SU-DHL-6 (cell line): ENCODE data around the gene DGLUCY.
"Not testable (repeated sequence)": the region's sequence is repeated elsewhere in the genome, so short reads cannot be mapped to it uniquely, and the experiment has no call there.

Experiments
- H2AFZ ChIP-seq: fragments of 200-600 bp; sonication (generic); 2 replicates; pipeline ENCODE4 v1.6.1; 2014; ENCODE audit warnings: low read depth, mild to moderate bottlenecking, moderate library complexity, mixed read lengths, antibody characterized with exemption, low read length; ENCODE audit not compliant: severe bottlenecking
- H3F3A ChIP-seq: fragments of 200-600 bp; shearing (Covaris generic); 2 replicates; pipeline ENCODE4 v1.6.0; 2016; ENCODE audit warnings: antibody characterized with exemption, mild to moderate bottlenecking; ENCODE audit not compliant: insufficient read depth
- H3K27ac ChIP-seq: fragments of 200-600 bp; sonication (generic); 2 replicates; pipeline ENCODE4 v1.5.1; 2016; ENCODE audit warnings: low read depth, mild to moderate bottlenecking, low read length, moderate library complexity, mixed read lengths
- H3K27me3 ChIP-seq: fragments of 200-600 bp; sonication (generic), shearing (Covaris generic); 2 replicates; pipeline ENCODE4 v1.6.0; 2014; ENCODE audit warnings: mild to moderate bottlenecking, low read length
- H3K36me3 ChIP-seq: fragments of 200-600 bp; sonication (generic); 2 replicates; pipeline ENCODE4 v1.6.1; 2014; ENCODE audit warnings: mild to moderate bottlenecking, low read length, mixed read lengths
- H3K4me2 ChIP-seq: fragments of 300-600, 200-600 bp; shearing (Covaris generic), sonication (generic); 2 replicates; pipeline ENCODE4 v1.6.0; 2014; ENCODE audit warnings: low read length, low read depth, mild to moderate bottlenecking; ENCODE audit not compliant: poor library complexity, severe bottlenecking
- H3K4me3 ChIP-seq: fragments of 200-600 bp; sonication (generic); 2 replicates; pipeline ENCODE4 v1.5.1; 2014; ENCODE audit warnings: antibody characterized with exemption, low read length, mild to moderate bottlenecking, mixed read lengths; ENCODE audit not compliant: insufficient read depth, poor library complexity, severe bottlenecking
- H3K79me2 ChIP-seq: fragments of 200-600 bp; sonication (generic); 2 replicates; pipeline ENCODE4 v1.6.1; 2014; ENCODE audit warnings: mild to moderate bottlenecking, low read length, moderate library complexity; ENCODE audit not compliant: insufficient read depth
- H3K9ac ChIP-seq: fragments of 200-600 bp; sonication (generic); 2 replicates; pipeline ENCODE4 v1.7.0; 2014; ENCODE audit warnings: mild to moderate bottlenecking, low read length
- H3K9me2 ChIP-seq: fragments of 200-600 bp; sonication (generic); replicated peaks from 2 replicates; pipeline ENCODE4 v1.6.1; 2014; ENCODE audit warnings: low read length; ENCODE audit not compliant: insufficient read depth
- H3K9me3 ChIP-seq: fragments of 200-600 bp; sonication (generic); 2 replicates; pipeline ENCODE4 v1.6.1; 2014; ENCODE audit warnings: low read length, mixed read lengths; ENCODE audit not compliant: insufficient read depth
- H4K20me1 ChIP-seq: fragments of 200-600 bp; sonication (generic); 2 replicates; pipeline ENCODE4 v1.6.1; 2014; ENCODE audit warnings: low read depth, mild to moderate bottlenecking, antibody characterized with exemption, low read length, moderate library complexity, mixed read lengths
- EZH2phosphoT487 ChIP-seq: fragments of 200-600 bp; sonication (generic), shearing (Covaris generic); conservative IDR thresholded peaks from 2 replicates; pipeline ENCODE4 v1.6.1; 2018; ENCODE audit warnings: mild to moderate bottlenecking, antibody characterized with exemption, low read length, moderate library complexity, mixed read lengths
- TF ChIP-seq, protein P1 (sequence below): fragments of 200-600 bp; sonication (generic); IDR thresholded peaks from one replicate; pipeline ENCODE4 v1.5.1; 2017; ENCODE audit warnings: antibody characterized with exemption, mild to moderate bottlenecking, low read length, moderate library complexity; ENCODE audit not compliant: insufficient read depth, poor library complexity, severe bottlenecking

The DGLUCY gene

GRCh38 chr14:91223028-91223783 is 109.3 kb downstream of the DGLUCY start:
- Histone ChIP-seq H3K4me3 (no peak overlapping the region), H3K9ac (no peak overlapping the region), H2AFZ (no peak overlapping the region), H3F3A (no peaks in the 10 kb centered on the region), H3K36me3 (no peaks in the 10 kb centered on the region), H4K20me1 (no peaks in the 10 kb centered on the region), H3K4me2 (no peak overlapping the region), H3K79me2 (no peaks in the 10 kb centered on the region), H3K27ac (no peak overlapping the region), H3K9me2 (no peaks in the 10 kb centered on the region), H3K27me3 (no peaks in the 10 kb centered on the region), H3K9me3 (no peaks in the 10 kb centered on the region)
- TF ChIP-seq EZH2phosphoT487, result no peak
- TF ChIP-seq, protein P1, sequence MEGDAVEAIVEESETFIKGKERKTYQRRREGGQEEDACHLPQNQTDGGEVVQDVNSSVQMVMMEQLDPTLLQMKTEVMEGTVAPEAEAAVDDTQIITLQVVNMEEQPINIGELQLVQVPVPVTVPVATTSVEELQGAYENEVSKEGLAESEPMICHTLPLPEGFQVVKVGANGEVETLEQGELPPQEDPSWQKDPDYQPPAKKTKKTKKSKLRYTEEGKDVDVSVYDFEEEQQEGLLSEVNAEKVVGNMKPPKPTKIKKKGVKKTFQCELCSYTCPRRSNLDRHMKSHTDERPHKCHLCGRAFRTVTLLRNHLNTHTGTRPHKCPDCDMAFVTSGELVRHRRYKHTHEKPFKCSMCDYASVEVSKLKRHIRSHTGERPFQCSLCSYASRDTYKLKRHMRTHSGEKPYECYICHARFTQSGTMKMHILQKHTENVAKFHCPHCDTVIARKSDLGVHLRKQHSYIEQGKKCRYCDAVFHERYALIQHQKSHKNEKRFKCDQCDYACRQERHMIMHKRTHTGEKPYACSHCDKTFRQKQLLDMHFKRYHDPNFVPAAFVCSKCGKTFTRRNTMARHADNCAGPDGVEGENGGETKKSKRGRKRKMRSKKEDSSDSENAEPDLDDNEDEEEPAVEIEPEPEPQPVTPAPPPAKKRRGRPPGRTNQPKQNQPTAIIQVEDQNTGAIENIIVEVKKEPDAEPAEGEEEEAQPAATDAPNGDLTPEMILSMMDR, result no peak

- no peaks in the 10 kb centered on the region for H4K20me1 ChIP-seq
- TF ChIP-seq EZH2phosphoT487, result no peak
- TF ChIP-seq, protein P1, result no peak
- no peak overlapping the region for H3K9ac ChIP-seq
- no peaks in the 10 kb centered on the region for H3K79me2 ChIP-seq
- no peaks in the 10 kb centered on the region for H3K27me3 ChIP-seq
- no peak overlapping the region for H3K27ac ChIP-seq
- H3K9me2 ChIP-seq, result no peaks in the 10 kb centered on the region
- H3K36me3 ChIP-seq, result no peaks in the 10 kb centered on the region
- H3F3A ChIP-seq, result no peaks in the 10 kb centered on the region
- no peak overlapping the region for H3K4me3 ChIP-seq
- H2AFZ ChIP-seq, result no peak overlapping the region
- H3K4me2 ChIP-seq, result no peak overlapping the region
- H3K9me3 ChIP-seq, result no peaks in the 10 kb centered on the region
Measured at GRCh38 chr14:91225025-91225424, 111.2 kb downstream of the DGLUCY start.

- H3F3A ChIP-seq, H3K9ac ChIP-seq, H2AFZ ChIP-seq, H3K27me3 ChIP-seq, H3K4me2 ChIP-seq, H4K20me1 ChIP-seq, H3K9me2 ChIP-seq, H3K9me3 ChIP-seq, H3K4me3 ChIP-seq, H3K79me2 ChIP-seq, H3K36me3 ChIP-seq, H3K27ac ChIP-seq: not testable (repeated sequence)
Measured at GRCh38 chr14:91226360-91226759, 112.5 kb downstream of the DGLUCY start.

DNA sequence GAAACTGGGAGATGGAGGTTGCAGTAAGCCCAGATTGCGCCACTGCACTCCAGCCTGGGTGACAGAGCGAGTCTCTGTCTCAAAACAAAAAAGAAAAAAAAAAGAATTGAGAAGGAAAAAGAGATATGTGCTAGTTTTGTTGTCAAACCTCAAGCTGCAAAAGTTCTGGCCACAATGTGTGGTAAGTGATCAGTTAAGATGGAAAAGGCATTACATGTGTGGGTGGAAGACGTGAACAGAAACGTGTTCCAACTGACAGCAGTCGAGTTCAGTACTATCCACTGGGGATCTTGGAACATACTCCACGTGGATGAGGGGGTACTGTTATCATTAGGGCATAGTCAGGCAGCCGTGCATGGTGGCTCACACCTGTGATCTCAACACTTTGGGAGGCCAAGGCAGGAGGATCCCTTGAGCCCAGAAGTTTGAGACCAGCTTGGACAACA is 113.3 kb downstream of the DGLUCY start:
- Histone ChIP-seq H3K9me2 (no peaks in the 10 kb centered on the region), H3K27me3 (no peaks in the 10 kb centered on the region), H2AFZ (no peak overlapping the region), H3K79me2 (no peaks in the 10 kb centered on the region), H3K4me2 (no peak overlapping the region), H3K27ac (no peak overlapping the region), H3K36me3 (no peaks in the 10 kb centered on the region), H3K4me3 (no peak overlapping the region), H3F3A (no peaks in the 10 kb centered on the region), H4K20me1 (no peaks in the 10 kb centered on the region), H3K9ac (no peak overlapping the region), H3K9me3 (no peaks in the 10 kb centered on the region)
- TF ChIP-seq EZH2phosphoT487, result no peak
- TF ChIP-seq, protein P1, result no peak
